GM10266 (cell line): ENCODE results near the gene EMSY.

ENCODE experiments used
- DNase-seq: peaks from one replicate; pipeline ENCODE4 v3.0.0; 2012; ENCODE audit errors: extremely low spot score
- TF ChIP-seq, protein P1 (sequence below): IDR thresholded peaks from 2 replicates; pipeline ENCODE4 v1.5.1; 2012; ENCODE audit warnings: mild to moderate bottlenecking, low read depth; ENCODE audit not compliant: control insufficient read depth, insufficient read depth; ENCODE audit errors: missing control alignments

EMSY gene

DNA sequence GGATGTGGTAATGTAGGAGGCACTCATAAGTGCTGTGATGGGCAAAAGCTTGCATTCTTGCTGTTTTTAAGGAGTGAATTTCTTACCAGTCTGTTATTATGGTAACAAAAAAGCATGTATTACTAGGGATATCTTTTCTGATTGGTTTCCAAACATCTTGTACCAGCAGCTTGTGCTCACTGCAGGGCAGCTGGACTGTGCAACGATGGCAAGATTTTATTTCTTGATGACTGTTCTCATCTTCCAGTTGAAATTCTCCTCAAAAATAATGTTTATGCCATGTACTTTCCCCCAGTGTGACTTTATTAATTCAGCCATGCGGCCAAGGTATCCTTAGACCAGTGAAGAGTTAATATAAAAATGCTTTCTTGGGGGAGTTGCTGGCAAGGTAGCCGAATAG is 35.4 kb downstream of the EMSY start:
- TF ChIP-seq, protein P1, sequence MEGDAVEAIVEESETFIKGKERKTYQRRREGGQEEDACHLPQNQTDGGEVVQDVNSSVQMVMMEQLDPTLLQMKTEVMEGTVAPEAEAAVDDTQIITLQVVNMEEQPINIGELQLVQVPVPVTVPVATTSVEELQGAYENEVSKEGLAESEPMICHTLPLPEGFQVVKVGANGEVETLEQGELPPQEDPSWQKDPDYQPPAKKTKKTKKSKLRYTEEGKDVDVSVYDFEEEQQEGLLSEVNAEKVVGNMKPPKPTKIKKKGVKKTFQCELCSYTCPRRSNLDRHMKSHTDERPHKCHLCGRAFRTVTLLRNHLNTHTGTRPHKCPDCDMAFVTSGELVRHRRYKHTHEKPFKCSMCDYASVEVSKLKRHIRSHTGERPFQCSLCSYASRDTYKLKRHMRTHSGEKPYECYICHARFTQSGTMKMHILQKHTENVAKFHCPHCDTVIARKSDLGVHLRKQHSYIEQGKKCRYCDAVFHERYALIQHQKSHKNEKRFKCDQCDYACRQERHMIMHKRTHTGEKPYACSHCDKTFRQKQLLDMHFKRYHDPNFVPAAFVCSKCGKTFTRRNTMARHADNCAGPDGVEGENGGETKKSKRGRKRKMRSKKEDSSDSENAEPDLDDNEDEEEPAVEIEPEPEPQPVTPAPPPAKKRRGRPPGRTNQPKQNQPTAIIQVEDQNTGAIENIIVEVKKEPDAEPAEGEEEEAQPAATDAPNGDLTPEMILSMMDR: no peak
- DNase-seq: no peak

DNA sequence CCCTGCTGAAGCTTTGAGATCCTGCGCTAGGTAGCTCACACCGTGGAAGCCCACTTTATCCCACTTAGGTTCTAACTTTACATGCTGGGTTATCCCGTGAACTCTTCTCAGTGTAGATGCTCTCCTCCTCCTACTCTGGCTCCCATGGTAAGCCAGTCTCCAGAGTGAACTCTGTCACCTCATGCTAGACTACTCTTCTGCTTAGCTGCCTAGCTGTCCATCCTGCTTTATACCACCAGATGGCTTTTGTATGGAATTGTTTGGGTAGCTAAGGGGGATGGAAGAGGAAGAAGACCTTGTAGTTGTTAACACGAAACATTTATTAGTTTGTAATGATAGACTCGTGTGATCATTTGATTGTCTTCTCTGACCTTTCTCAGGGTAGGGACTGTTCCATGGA is 46.8 kb downstream of the EMSY start:
- TF ChIP-seq, protein P1: no peak
- DNase-seq: no peak

DNA sequence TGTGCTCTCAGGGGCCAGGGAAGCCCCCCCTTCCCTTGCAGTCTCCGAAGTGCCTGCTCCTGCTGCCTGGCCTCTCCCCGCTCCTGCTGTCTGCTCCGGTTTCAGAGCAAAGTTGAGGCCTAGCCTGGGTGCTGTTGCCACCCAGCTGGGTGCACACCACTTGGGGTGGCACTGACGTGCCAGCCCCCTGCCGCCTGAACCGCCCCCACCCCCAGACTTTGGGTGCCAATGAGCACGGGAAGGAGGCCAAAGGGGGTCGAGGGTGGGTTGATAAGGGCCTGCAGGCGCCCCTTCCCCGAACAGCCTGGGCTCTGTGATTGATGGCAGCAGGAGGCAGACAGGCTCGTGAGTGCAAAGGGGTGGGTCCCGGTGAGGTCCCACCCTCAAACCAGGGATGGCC is 48.2 kb downstream of the EMSY start:
- TF ChIP-seq, protein P1: no peak
- no peak for DNase-seq

DNA sequence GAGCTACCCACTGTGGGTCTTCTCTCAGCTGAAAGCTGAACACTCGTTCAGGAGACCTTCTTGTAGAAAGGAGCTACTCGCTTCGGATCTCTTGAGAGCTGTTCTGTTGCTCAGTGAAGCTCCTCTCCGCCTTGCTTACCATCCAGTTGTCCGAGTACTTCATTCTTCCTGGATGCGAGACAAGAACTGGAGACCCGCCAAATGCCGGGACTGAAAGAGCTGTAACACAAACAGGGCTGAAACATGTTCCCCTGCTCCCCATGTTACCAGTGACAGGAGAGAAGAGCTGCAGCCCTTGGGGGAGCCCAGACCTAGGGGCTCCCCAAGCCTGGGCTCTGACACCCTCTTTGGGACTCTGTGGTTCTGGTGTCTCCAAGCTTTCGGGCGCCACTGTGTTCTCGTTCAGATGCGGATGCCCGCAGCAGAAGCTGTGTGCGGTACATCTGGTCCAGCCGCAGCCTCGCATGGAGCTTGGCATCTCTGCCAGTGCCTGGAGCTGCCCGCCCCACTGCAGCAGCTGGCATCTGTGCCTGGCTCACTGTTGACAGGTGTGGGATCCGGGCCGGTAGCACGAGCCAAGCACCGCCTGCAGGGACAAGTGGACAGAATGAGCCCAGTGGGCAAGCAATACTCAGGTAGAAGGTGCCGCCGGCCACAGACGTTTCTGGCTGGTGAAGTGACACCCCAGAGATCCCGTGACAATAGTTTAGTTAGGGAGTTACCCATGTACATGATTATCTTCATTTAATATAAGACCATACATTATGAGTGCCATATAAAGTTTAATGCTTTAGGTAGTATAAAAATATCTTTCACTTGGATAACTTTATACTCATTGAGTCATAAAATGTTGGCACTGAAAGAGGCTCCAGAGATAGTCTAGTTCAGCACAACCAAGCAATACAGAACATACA is 49.1 kb downstream of the EMSY start:
- TF ChIP-seq, protein P1: no peak

DNA sequence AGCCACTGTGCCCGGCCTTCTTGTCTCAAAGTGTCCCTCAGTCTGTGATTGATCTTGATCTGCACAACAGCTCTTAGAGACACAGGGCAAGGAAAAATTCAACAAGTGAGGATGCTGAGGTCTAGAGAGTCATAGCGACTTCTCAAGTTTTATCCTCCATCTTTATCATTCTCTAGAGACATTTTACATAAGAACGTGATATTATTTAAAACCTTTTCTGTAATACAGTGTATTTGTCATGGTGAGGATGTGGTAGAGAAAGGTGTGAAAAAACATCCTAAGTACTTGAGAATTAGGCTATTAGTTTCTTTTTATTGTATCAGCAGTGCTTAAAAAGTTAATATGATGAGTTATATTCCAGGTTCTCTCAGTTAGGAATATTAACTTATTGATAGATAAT is 50.2 kb downstream of the EMSY start:
- DNase-seq: no peak
- TF ChIP-seq, protein P1: no peak

More for the DNA sequence above, 49.1 kb downstream of the EMSY start:
- DNase-seq: no peak

DNA sequence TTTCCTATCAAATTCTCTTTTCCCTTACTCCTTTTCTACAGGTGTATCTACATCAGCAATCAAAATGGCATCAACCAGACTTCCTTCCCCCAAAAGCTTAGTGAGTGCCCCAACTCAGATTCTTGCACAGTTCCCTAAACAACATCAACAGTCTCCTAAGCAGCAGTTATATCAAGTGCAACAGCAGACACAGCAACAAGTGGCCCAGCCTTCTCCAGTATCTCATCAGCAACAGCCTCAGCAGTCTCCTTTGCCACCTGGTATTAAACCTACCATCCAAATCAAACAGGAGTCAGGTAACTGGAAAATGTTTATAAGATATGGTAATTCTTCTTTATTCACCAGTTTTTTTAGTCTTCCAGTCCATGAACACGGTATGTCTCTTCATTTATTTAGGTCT is 51.4 kb downstream of the EMSY start:
- TF ChIP-seq, protein P1: no peak

DNA sequence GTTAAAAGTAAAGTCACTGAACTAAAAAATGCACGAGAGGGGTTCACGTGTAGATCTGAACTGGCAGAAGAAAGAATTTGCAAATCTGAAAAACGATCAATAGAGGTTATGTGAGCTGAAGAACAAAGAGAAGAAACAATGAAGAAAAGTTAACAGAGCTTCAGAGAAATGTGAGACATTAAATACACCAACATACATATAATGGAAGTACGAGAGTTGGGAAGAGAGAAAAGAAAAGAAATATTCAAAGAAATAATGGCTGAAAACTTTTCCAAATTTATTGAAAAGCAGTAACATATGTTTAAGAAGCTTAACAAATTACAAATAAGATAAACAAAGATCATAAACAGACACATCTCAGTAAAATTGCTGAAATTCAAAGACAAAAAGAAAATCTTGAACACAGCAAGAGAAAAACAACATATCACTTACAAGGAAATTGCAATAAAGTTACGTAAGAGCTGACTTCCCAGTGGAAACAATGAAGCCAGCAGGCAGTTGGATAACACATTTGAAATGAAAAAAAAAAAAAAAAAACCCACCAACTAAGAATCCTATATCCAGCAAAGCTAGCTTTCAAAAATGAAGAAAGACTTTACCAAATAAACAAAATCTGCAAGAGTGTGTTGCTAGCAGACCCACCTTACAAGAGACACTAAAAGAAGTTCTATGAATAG is 56.8 kb downstream of the EMSY start:
- DNase-seq: no peak
- TF ChIP-seq, protein P1: no peak

More for the DNA sequence above, 51.4 kb downstream of the EMSY start:
- DNase-seq: no peak
